ENCODE results near the gene DNM1L.

DNM1L gene

GRCh38 chr12:32756476-32757066 lies 77.5 kb downstream of the DNM1L start:
- no peak for DNase-seq (ENCODE audit: low read depth)

GRCh38 chr12:32757157-32757556 lies 78.1 kb downstream of the DNM1L start:
- no peak for DNase-seq (ENCODE audit: low read depth)

- DNase-seq (ENCODE audit: low read depth), result no peak
Measured at GRCh38 chr12:32761716-32762115, 82.6 kb downstream of the DNM1L start.

- DNase-seq (ENCODE audit: low read depth), result no peak
Measured at GRCh38 chr12:32765906-32766305, 86.8 kb downstream of the DNM1L start.

GRCh38 chr12:32768518-32768917 lies 89.4 kb downstream of the DNM1L start:
- no peak for DNase-seq (ENCODE audit: low read depth)

GRCh38 chr12:32770141-32770540 lies 91.0 kb downstream of the DNM1L start:
- DNase-seq (ENCODE audit: low read depth), result no peak

GRCh38 chr12:32773691-32774090 lies 94.6 kb downstream of the DNM1L start:
- no peak for DNase-seq (ENCODE audit: low read depth)

- no peak for DNase-seq (ENCODE audit: low read depth)
Measured at GRCh38 chr12:32776258-32776657, 97.2 kb downstream of the DNM1L start.

GRCh38 chr12:32777159-32777558 lies 98.1 kb downstream of the DNM1L start:
- DNase-seq (ENCODE audit: low read depth), result no peak

GRCh38 chr12:32777691-32778175 lies 98.6 kb downstream of the DNM1L start:
- DNase-seq (ENCODE audit: low read depth), result no peak

- no peak for DNase-seq (ENCODE audit: low read depth)
Measured at GRCh38 chr12:32780071-32780470, 101.0 kb downstream of the DNM1L start.

GRCh38 chr12:32783029-32783428 lies 103.9 kb downstream of the DNM1L start:
- DNase-seq (ENCODE audit: low read depth), result no peak

- no peak for DNase-seq (ENCODE audit: low read depth)
Measured at GRCh38 chr12:32785557-32785956, 106.5 kb downstream of the DNM1L start.

- no peak for DNase-seq (ENCODE audit: low read depth)
Measured at GRCh38 chr12:32788405-32788804, 109.3 kb downstream of the DNM1L start.

GRCh38 chr12:32789446-32789845 lies 110.3 kb downstream of the DNM1L start:
- no peak for DNase-seq (ENCODE audit: low read depth)

GRCh38 chr12:32789916-32790315 lies 110.8 kb downstream of the DNM1L start:
- DNase-seq (ENCODE audit: low read depth), result no peak

- no peak for DNase-seq (ENCODE audit: low read depth)
Measured at GRCh38 chr12:32794281-32794680, 115.2 kb downstream of the DNM1L start.
